SK-MEL-5 (cell line): Measurements from ENCODE around the gene NXPH3. TPM values are rescaled to one million over a fixed set of nuclear protein-coding genes. Genes with fewer than 3 reads are reported as not detected.

Experiments used
- total RNA-seq: library from RNA; depleted of rRNA; stranded (reverse); fragments of >200 nt; shearing (Covaris generic); gene quantifications from 2 replicates; pipeline ENCODE4 v1.2.3, GENCODE V29; 2014; rRNA removed

The NXPH3 gene
- total RNA-seq, 1 experiment from 2014 or later, result 0.26 TPM

Other genes starting within 250 kb of the NXPH3 start
- 36.0 and 36.9 TPM in 2 replicates for gene ZNF652, start 213.6 kb upstream of the NXPH3 start, total RNA-seq
- gene PHB1, start 161.0 kb upstream of the NXPH3 start, total RNA-seq, result 373 and 401 TPM in 2 replicates
- gene NGFR, start 80.6 kb upstream of the NXPH3 start, total RNA-seq, result 0.05 and 0.13 TPM in 2 replicates
- 28.4 and 41.4 TPM in 2 replicates for gene SPOP, start 102.2 kb downstream of the NXPH3 start, total RNA-seq
- 91.6 and 109 TPM in 2 replicates for gene SLC35B1, start 132.1 kb downstream of the NXPH3 start, total RNA-seq
- gene FAM117A, start 188.3 kb downstream of the NXPH3 start, total RNA-seq, result 6.1 and 6.3 TPM in 2 replicates
- gene KAT7, start 212.8 kb downstream of the NXPH3 start, total RNA-seq, result 33.1 and 34.7 TPM in 2 replicates